ENCODE results near the gene UNC5A.

UNC5A gene

GRCh38 chr5:176822041-176822792 lies 11.9 kb downstream of the UNC5A start:
- DNase-seq = no peak

- DNase-seq = no peak
These were observed 12.6 kb downstream of the UNC5A start for GRCh38 chr5:176822793-176823481.

GRCh38 chr5:176823869-176824412 lies 13.6 kb downstream of the UNC5A start:
- no peak for DNase-seq

- DNase-seq = no peak
These were observed 14.2 kb downstream of the UNC5A start for GRCh38 chr5:176824604-176825003.

GRCh38 chr5:176825234-176825633 lies 14.9 kb downstream of the UNC5A start:
- no peak for DNase-seq

GRCh38 chr5:176825957-176826356 lies 15.6 kb downstream of the UNC5A start:
- DNase-seq = no peak

GRCh38 chr5:176827736-176828414 lies 17.5 kb downstream of the UNC5A start:
- DNase-seq = no peak

- DNase-seq = no peak
These were observed 19.0 kb downstream of the UNC5A start for GRCh38 chr5:176829320-176829719.

- DNase-seq = no peak
These were observed 20.1 kb downstream of the UNC5A start for GRCh38 chr5:176830422-176830994.

- DNase-seq = no peak
These were observed 20.6 kb downstream of the UNC5A start for GRCh38 chr5:176830995-176831423.

GRCh38 chr5:176831425-176831824 lies 21.1 kb downstream of the UNC5A start:
- no peak for DNase-seq

- no peak for DNase-seq
These were observed 21.8 kb downstream of the UNC5A start for GRCh38 chr5:176832162-176832561.

- DNase-seq = no peak
These were observed 22.9 kb downstream of the UNC5A start for GRCh38 chr5:176833286-176833685.

GRCh38 chr5:176835918-176836317 lies 25.6 kb downstream of the UNC5A start:
- DNase-seq = no peak

GRCh38 chr5:176836811-176837706 lies 26.7 kb downstream of the UNC5A start:
- no peak for DNase-seq

GRCh38 chr5:176837707-176838115 lies 27.4 kb downstream of the UNC5A start:
- peak; percentile 85 for DNase-seq

- DNase-seq = no peak
These were observed 33.3 kb downstream of the UNC5A start for GRCh38 chr5:176843673-176844072.

GRCh38 chr5:176844281-176844680 lies 33.9 kb downstream of the UNC5A start:
- DNase-seq = no peak

- no peak for DNase-seq
These were observed 34.5 kb downstream of the UNC5A start for GRCh38 chr5:176844706-176845391.

GRCh38 chr5:176845392-176845713 lies 35.0 kb downstream of the UNC5A start:
- DNase-seq = no peak

GRCh38 chr5:176846335-176847140 lies 36.2 kb downstream of the UNC5A start:
- DNase-seq = no peak

Data from activated effector memory CD4-positive, alpha-beta T cell treated with anti-CD3 and anti-CD28 coated beads, Interleukin-2, amount 50 U/mL, for 16 hours (primary cell).